K562 (cell line): ENCODE data around the gene ADRB2. TPM values are rescaled to one million over a fixed set of nuclear protein-coding genes. Genes with fewer than 3 reads are reported as not detected.
A peak's percentile ranks its signal among the peaks of the same experiment; 100 is the strongest.

Experiments used
- ASH1L ChIP-seq: fragments of 450-650 bp; IDR thresholded peaks from 2 replicates; pipeline ENCODE4 v1.6.1; 2018; ENCODE audit warnings: borderline replicate concordance, mild to moderate bottlenecking, low read depth; ENCODE audit not compliant: partially characterized antibody
- CCNT2 ChIP-seq: IDR thresholded peaks from 2 replicates; pipeline ENCODE4 v1.6.1; 2011; ENCODE audit warnings: borderline replicate concordance, low read depth, mild to moderate bottlenecking, moderate library complexity, mixed read lengths, low read length; ENCODE audit not compliant: insufficient read length; ENCODE audit errors: extremely low read depth
- DLX4 ChIP-seq: fragments of 250-450 bp; sonication (Bioruptor Pico); IDR thresholded peaks from 2 replicates; pipeline ENCODE4 v1.6.1; 2021; ENCODE audit warnings: mild to moderate bottlenecking
- HDAC8 ChIP-seq: fragments of 450-650 bp; IDR thresholded peaks from 2 replicates; pipeline ENCODE4 v1.6.1; 2016; ENCODE audit warnings: mild to moderate bottlenecking, missing genetic modification characterization, moderate library complexity, missing compliant biosample characterization
- MAFG ChIP-seq: fragments of 450-650 bp; conservative IDR thresholded peaks from 2 replicates; pipeline ENCODE4 v1.6.1; 2016; ENCODE audit warnings: missing genetic modification characterization, missing compliant biosample characterization
- NFE2 ChIP-seq: IDR thresholded peaks from 2 replicates; pipeline ENCODE4 v1.6.1; 2014; ENCODE audit warnings: antibody characterized with exemption, low read depth
- POLR2G ChIP-seq: fragments of 200-400 bp; formaldehyde crosslinking; IDR thresholded peaks from 2 replicates; pipeline ENCODE4 v1.6.1; 2017; ENCODE audit warnings: low read depth, mild to moderate bottlenecking, antibody characterized with exemption, low read length, moderate library complexity
- SIN3A ChIP-seq, 2 experiments: fragments of 150-350 bp in 1 of 2; IDR thresholded peaks; 2 replicates each; pipeline ENCODE4 v1.6.1; 2011 to 2016; ENCODE audit warnings: borderline replicate concordance in 2 of 2, low read depth in 2 of 2, low read length in 2 of 2, mild to moderate bottlenecking in 2 of 2, moderate library complexity in 2 of 2; ENCODE audit not compliant: control insufficient read depth in 1 of 2
- TAF15 ChIP-seq: fragments of 200-400 bp; formaldehyde crosslinking; IDR thresholded peaks from 2 replicates; pipeline ENCODE4 v1.6.1; 2017; ENCODE audit warnings: mild to moderate bottlenecking, low read depth, low read length, moderate library complexity
- TARDBP ChIP-seq: fragments of 450-650 bp; IDR thresholded peaks from 2 replicates; pipeline ENCODE4 v1.6.1; 2016
- TFE3 ChIP-seq: fragments of 450-650 bp; formaldehyde crosslinking; IDR thresholded peaks from 2 replicates; pipeline ENCODE4 v1.4.0; 2020; ENCODE audit warnings: mild to moderate bottlenecking, mixed read lengths
- TSC22D4 ChIP-seq: fragments of 450-650 bp; IDR thresholded peaks from 2 replicates; pipeline ENCODE4 v1.6.1; 2016; ENCODE audit warnings: missing genetic modification characterization, missing biosample characterization, control low read depth
- ZBTB40 ChIP-seq, 2 experiments: fragments of 450-650 bp in 1 of 2; sonication (generic) in 1 of 2; formaldehyde crosslinking in 1 of 2; IDR thresholded peaks; 2 replicates each; pipeline versions ENCODE4 v1.7.1 to v1.9.0; 2016 to 2022; ENCODE audit warnings: inconsistent platforms in 1 of 2, mild to moderate bottlenecking in 1 of 2, missing genetic modification reagents in 1 of 2
- ZBTB7A ChIP-seq: IDR thresholded peaks from 2 replicates; pipeline ENCODE4 v1.6.1; 2011; ENCODE audit warnings: low read depth, mild to moderate bottlenecking, low read length, moderate library complexity, borderline replicate concordance; ENCODE audit not compliant: control insufficient read depth
- ZNF277 ChIP-seq: fragments of 250-450 bp; sonication (Bioruptor Pico); IDR thresholded peaks from 2 replicates; pipeline ENCODE4 v1.8.0; 2022; ENCODE audit warnings: inconsistent platforms, mild to moderate bottlenecking, moderate library complexity, borderline replicate concordance
- polyA plus RNA-seq, 8 experiments: library from polyadenylated mRNA; depleted of rRNA in 4 of 8; stranded (reverse) in 5 of 8; unstranded in 3 of 8; fragments of >200 nt; fragmentation: Nextera tagmentation in 2 of 8; fragmentation: Illumina TruSeq in 1 of 8; extraction: Ambion mirVana in 2 of 8; extraction: Trizol in 1 of 8; gene quantifications; 2 replicates each; pipeline versions ENCODE4 v1.2.1 to v1.2.3, GENCODE V29; 2011 to 2014; ENCODE audit warnings: inconsistent platforms in 1 of 8, missing spikeins in 1 of 8
- total RNA-seq, 7 experiments: library from RNA; depleted of rRNA in 6 of 7; stranded (reverse); fragments of >200 nt in 6 of 7; fragmentation: Illumina TruSeq in 2 of 7; extraction: Trizol in 2 of 7; gene quantifications; 2 replicates each; pipeline versions ENCODE4 v1.2.1 to v1.2.3, GENCODE V29; 2011 to 2021; ENCODE audit warnings: low replicate concordance in 1 of 7

Gene ADRB2
- total and polyA plus RNA-seq, 9 of the 15 experiments (the other 6 are each of a cell fraction or from before 2014, with no cell fraction given) = 0.01 to 0.18 (median 0.04) TPM; not detected in 2

GRCh38 chr5:148806520-148806931 lies 19.9 kb upstream of the ADRB2 start (continued):
- TF ChIP-seq ZBTB40 (IDR thresholded peaks at IDR 0.05) = no peak
- no peak for TF ChIP-seq ZBTB40 (CRISPR knock-in tag; IDR thresholded peaks at IDR 0.05)
- TF ChIP-seq DLX4 = no peak
- no peak for TF ChIP-seq ZNF277 (CRISPR knock-in tag)
- TF ChIP-seq TFE3 (CRISPR knock-in tag) = no peak
- no peak for TF ChIP-seq HDAC8 (tag)
- peak; percentile 66 for TF ChIP-seq CCNT2
- no peak for TF ChIP-seq TARDBP
- TF ChIP-seq ASH1L = no peak
- TF ChIP-seq MAFG = no peak; the same call in none of the 2 replicates
- no peak for TF ChIP-seq TAF15
- TF ChIP-seq SIN3A (IDR thresholded peaks at IDR 0.05; ENCODE audit: borderline replicate concordance in 2 of 2, control insufficient read depth in 1 of 2, low read depth in 2 of 2, low read length in 2 of 2) = no peak
- no peak for TF ChIP-seq ZBTB7A
- TF ChIP-seq POLR2G = no peak
- TF ChIP-seq TSC22D4 (tag) = no peak
- peak; percentile 55 for TF ChIP-seq NFE2
